Stomach (tissue), 4 donors: ENCODE results near the gene PAAF1.

ENCODE experiments used
- CTCF ChIP-seq, 7 experiments: fragments of 450-650 bp in 4 of 7; fragments of 200-600 bp in 3 of 7; sonication (generic) in 3 of 7; IDR thresholded peaks; one replicate each; pipeline ENCODE4 v1.5.1; 2016 to 2019; ENCODE audit warnings: antibody characterized with exemption in 7 of 7, control low read depth in 2 of 7, mild to moderate bottlenecking in 1 of 7
- POLR2A ChIP-seq, 4 donors: fragments of 450-650 bp; IDR thresholded peaks; one replicate each; pipeline ENCODE4 v1.6.1; 2016; ENCODE audit warnings: antibody characterized with exemption in 4 of 4, control low read depth in 2 of 4, mild to moderate bottlenecking in 1 of 4, moderate library complexity in 1 of 4

GRCh38 chr11:73956876-73957653, 80.3 kb downstream of the PAAF1 start:
- no peak for TF ChIP-seq POLR2A (IDR thresholded peaks at IDR 0.05)
- TF ChIP-seq CTCF (IDR thresholded peaks at IDR 0.05) = no peak
